Body of pancreas (tissue), 4 donors: ENCODE measurements around the gene NLRP3.

Source experiments
- CTCF ChIP-seq, 7 experiments: fragments of 450-650 bp in 4 of 7; fragments of 200-600 bp in 3 of 7; sonication (generic) in 3 of 7; IDR thresholded peaks; one replicate each; pipeline ENCODE4 v1.5.1; 2016 to 2019; ENCODE audit warnings: antibody characterized with exemption in 7 of 7
- POLR2A ChIP-seq, 3 donors: fragments of 450-650 bp; IDR thresholded peaks; one replicate each; pipeline ENCODE4 v1.6.1; 2016; ENCODE audit warnings: antibody characterized with exemption in 3 of 3, mild to moderate bottlenecking in 2 of 3

- TF ChIP-seq CTCF (IDR thresholded peaks at IDR 0.05) (no peak), POLR2A (IDR thresholded peaks at IDR 0.05) (no peak)
Measured at GRCh38 chr1:247494767-247495166, 78.8 kb downstream of the NLRP3 start.
